Endothelial cell (in vitro differentiated cells): ENCODE results near the gene DACH1. TPM values are rescaled to one million over a fixed set of nuclear protein-coding genes. Genes with fewer than 3 reads are reported as not detected.

Experiments used
- DNase-seq: peaks from one replicate; pipeline ENCODE4 v3.0.0; 2021; ENCODE audit warnings: low spot score
- H3K27ac Mint-ChIP-seq: one replicate; pipeline ENCODE4 v1.8.0; 2021; ENCODE audit warnings: mixed read lengths, inconsistent platforms; ENCODE audit not compliant: unreplicated experiment
- H3K27me3 Mint-ChIP-seq: one replicate; pipeline ENCODE4 v1.8.0; 2021; ENCODE audit warnings: mild to moderate bottlenecking, moderate library complexity, mixed read lengths, inconsistent platforms; ENCODE audit not compliant: unreplicated experiment
- H3K36me3 Mint-ChIP-seq: one replicate; pipeline ENCODE4 v1.8.0; 2021; ENCODE audit warnings: mild to moderate bottlenecking, low read depth, mixed read lengths, inconsistent platforms; ENCODE audit not compliant: unreplicated experiment
- H3K4me1 Mint-ChIP-seq: one replicate; pipeline ENCODE4 v1.8.0; 2021; ENCODE audit warnings: mild to moderate bottlenecking, mixed read lengths, inconsistent platforms; ENCODE audit not compliant: unreplicated experiment
- H3K4me3 Mint-ChIP-seq: one replicate; pipeline ENCODE4 v1.8.0; 2021; ENCODE audit warnings: mild to moderate bottlenecking, mixed read lengths, inconsistent platforms; ENCODE audit not compliant: unreplicated experiment
- H3K9me3 Mint-ChIP-seq: one replicate; pipeline ENCODE4 v1.8.0; 2021; ENCODE audit warnings: mixed read lengths, inconsistent platforms; ENCODE audit not compliant: unreplicated experiment
- total RNA-seq: library from RNA; stranded (reverse); fragmentation: NEBNext Ultra II Directional; extraction: Animal tissue kit (Norgen Biotek cat#: 25700); gene quantifications from one replicate; pipeline ENCODE4 v1.2.1, GENCODE V29; 2021; ENCODE audit not compliant: unreplicated experiment
- TF ChIP-seq, protein P1 (sequence below): fragments of 200-600 bp; sonication (generic); IDR thresholded peaks from one replicate; pipeline ENCODE4 v1.5.0; 2021; ENCODE audit warnings: antibody characterized with exemption; ENCODE audit not compliant: unreplicated experiment

Gene DACH1
- total RNA-seq, 1 donor from 2014 or later: 36.4 TPM

DNA sequence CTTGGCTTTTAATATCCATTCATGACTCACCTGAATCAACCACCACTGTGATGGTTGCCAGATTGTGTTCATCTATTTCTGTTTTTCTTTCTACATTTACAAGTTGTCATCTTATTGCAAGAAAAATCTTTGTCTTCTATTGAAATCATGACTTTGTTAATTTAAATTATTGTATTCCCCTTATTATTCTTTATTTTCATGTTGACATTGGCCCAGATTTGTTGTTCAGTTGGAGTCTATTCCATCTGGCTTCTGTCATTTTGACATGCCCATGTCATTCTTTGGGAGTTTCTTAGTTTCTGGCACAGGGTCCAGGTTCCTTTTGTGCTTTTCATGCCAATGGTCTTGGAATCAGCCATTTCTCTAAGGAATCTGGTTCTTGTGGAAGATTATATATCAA is 19.9 kb upstream of the DACH1 start:
- no peaks in the 10 kb centered on the region for H3K4me1 Mint-ChIP-seq
- no peak for DNase-seq
- no peaks in the 10 kb centered on the region for H3K27me3 Mint-ChIP-seq
- no peaks in the 10 kb centered on the region for H3K36me3 Mint-ChIP-seq
- TF ChIP-seq, protein P1, sequence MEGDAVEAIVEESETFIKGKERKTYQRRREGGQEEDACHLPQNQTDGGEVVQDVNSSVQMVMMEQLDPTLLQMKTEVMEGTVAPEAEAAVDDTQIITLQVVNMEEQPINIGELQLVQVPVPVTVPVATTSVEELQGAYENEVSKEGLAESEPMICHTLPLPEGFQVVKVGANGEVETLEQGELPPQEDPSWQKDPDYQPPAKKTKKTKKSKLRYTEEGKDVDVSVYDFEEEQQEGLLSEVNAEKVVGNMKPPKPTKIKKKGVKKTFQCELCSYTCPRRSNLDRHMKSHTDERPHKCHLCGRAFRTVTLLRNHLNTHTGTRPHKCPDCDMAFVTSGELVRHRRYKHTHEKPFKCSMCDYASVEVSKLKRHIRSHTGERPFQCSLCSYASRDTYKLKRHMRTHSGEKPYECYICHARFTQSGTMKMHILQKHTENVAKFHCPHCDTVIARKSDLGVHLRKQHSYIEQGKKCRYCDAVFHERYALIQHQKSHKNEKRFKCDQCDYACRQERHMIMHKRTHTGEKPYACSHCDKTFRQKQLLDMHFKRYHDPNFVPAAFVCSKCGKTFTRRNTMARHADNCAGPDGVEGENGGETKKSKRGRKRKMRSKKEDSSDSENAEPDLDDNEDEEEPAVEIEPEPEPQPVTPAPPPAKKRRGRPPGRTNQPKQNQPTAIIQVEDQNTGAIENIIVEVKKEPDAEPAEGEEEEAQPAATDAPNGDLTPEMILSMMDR: no peak
- no peak overlapping the region for H3K27ac Mint-ChIP-seq
- H3K4me3 Mint-ChIP-seq: no peak overlapping the region
- H3K9me3 Mint-ChIP-seq: no peaks in the 10 kb centered on the region

- no peak for DNase-seq
- TF ChIP-seq, protein P1: no peak
- H3K27me3 Mint-ChIP-seq: no peaks in the 10 kb centered on the region
- no peak overlapping the region for H3K4me3 Mint-ChIP-seq
- H3K4me1 Mint-ChIP-seq: peaks cover 12% of the 10 kb centered on the region
- no peak overlapping the region for H3K27ac Mint-ChIP-seq
- no peaks in the 10 kb centered on the region for H3K9me3 Mint-ChIP-seq
- H3K36me3 Mint-ChIP-seq: no peaks in the 10 kb centered on the region
Measured at GRCh38 chr13:71882120-71882519, 15.1 kb upstream of the DACH1 start.

- Mint-ChIP-seq H3K27ac (peak overlapping the region; percentile 32), H3K4me1 (peaks cover 14% of the 10 kb centered on the region), H3K4me3 (no peak overlapping the region), H3K36me3 (no peaks in the 10 kb centered on the region), H3K9me3 (no peaks in the 10 kb centered on the region), H3K27me3 (no peaks in the 10 kb centered on the region)
- TF ChIP-seq, protein P1: no peak
- no peak for DNase-seq
Measured at GRCh38 chr13:71880753-71881541, 13.9 kb upstream of the DACH1 start.

DNA sequence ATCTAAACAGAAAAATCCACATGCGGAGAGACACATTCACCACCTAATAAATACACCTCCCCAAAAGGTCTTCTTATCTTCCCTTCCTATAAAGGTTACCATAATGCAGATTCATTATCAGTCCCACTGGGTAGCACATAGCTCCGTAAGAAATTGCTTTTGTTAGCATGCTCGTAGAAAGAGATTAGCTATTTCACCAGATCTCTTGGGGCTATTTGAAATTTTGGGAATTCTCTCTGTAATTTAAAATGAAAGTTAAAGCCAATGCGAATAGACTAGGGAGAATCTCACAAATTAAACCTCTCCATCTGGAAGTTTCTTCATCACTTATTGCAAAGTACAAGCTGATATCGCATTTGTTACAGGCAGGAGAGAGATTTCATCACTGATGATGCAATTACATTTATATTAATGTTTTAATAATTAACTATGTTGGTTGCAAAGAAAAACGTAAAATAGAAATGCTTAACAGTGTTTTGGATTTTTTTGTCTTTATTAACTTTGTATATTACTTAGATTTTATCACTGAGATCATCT is 12.9 kb upstream of the DACH1 start:
- Mint-ChIP-seq H3K4me3 (no peak overlapping the region), H3K36me3 (no peaks in the 10 kb centered on the region), H3K27me3 (no peaks in the 10 kb centered on the region), H3K4me1 (peaks cover 14% of the 10 kb centered on the region), H3K9me3 (no peaks in the 10 kb centered on the region), H3K27ac (peak overlapping the region; percentile 54)
- TF ChIP-seq, protein P1: no peak
- no peak for DNase-seq

DNA sequence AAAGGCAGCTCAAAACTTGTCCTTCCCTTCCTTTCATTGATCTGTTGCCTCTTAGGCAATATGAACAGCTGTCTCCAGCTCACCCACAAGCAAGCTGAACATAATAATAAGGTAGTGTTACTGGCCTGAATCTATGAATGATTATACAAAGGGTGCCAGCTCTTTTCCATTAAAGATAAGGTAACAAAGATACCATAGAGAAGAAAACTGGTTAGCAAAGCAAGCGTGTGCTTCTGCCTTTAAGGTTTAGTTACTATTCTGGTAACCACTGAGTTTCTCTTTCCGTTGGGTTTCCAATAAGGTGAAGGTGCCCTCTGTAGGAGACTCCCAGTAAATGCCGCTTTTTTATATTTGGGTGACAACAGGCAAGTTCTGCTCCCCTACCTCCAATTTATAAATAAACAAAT is 12.1 kb upstream of the DACH1 start:
- no peak overlapping the region for H3K4me3 Mint-ChIP-seq
- H3K27me3 Mint-ChIP-seq: no peaks in the 10 kb centered on the region
- TF ChIP-seq, protein P1: peak; percentile 61
- no peaks in the 10 kb centered on the region for H3K36me3 Mint-ChIP-seq
- H3K4me1 Mint-ChIP-seq: peaks cover 21% of the 10 kb centered on the region
- H3K9me3 Mint-ChIP-seq: no peaks in the 10 kb centered on the region
- H3K27ac Mint-ChIP-seq: peak overlapping the region; percentile 77
- DNase-seq: peak; percentile 28
